GM23338 (cell line): ENCODE results near the gene VIPR1. TPM values are rescaled to one million over a fixed set of nuclear protein-coding genes. Genes with fewer than 3 reads are reported as not detected.

Experiments used
- ATAC-seq: fragments of 200-7000 bp; cut with Tn5 transposase; 3 replicates; pipeline ENCODE4 v1.9.1; 2020
- DNase-seq: peaks from one replicate; pipeline ENCODE4 v3.0.0-alpha.2; 2015; ENCODE audit warnings: low spot score
- H2AFZ ChIP-seq: fragments of 200-600 bp; sonication (generic); 2 replicates; pipeline ENCODE4 v1.8.0; 2016; ENCODE audit warnings: antibody characterized with exemption, mild to moderate bottlenecking, moderate library complexity
- H3F3A ChIP-seq: fragments of 200-600 bp; sonication (generic); replicated peaks from 2 replicates; pipeline ENCODE4 v1.8.0; 2017; ENCODE audit warnings: antibody characterized with exemption, mixed run types, low read depth
- H3K27ac ChIP-seq: fragments of 200-600 bp; sonication (generic); 2 replicates; pipeline ENCODE4 v1.6.1; 2016; ENCODE audit warnings: low read depth
- H3K27me3 ChIP-seq: fragments of 200-600 bp; sonication (generic); 2 replicates; pipeline ENCODE4 v1.8.0; 2016; ENCODE audit warnings: mild to moderate bottlenecking, mixed run types, moderate library complexity; ENCODE audit not compliant: insufficient read depth
- H3K36me3 ChIP-seq: fragments of 200-600 bp; sonication (generic); 2 replicates; pipeline ENCODE4 v1.8.0; 2016; ENCODE audit warnings: mild to moderate bottlenecking; ENCODE audit not compliant: insufficient read depth
- H3K4me1 ChIP-seq: fragments of 200-600 bp; sonication (generic); 2 replicates; pipeline ENCODE4 v1.8.0; 2016; ENCODE audit warnings: mild to moderate bottlenecking, moderate library complexity; ENCODE audit not compliant: insufficient read depth
- H3K4me2 ChIP-seq: fragments of 200-600 bp; sonication (generic); 2 replicates; pipeline ENCODE4 v1.7.1; 2017; ENCODE audit warnings: mixed run types
- H3K4me3 ChIP-seq: fragments of 200-600 bp; sonication (generic); 2 replicates; pipeline ENCODE4 v1.6.1; 2016; ENCODE audit warnings: mixed run types
- H3K79me2 ChIP-seq: fragments of 200-600 bp; sonication (generic); replicated peaks from 2 replicates; pipeline ENCODE4 v1.8.0; 2017; ENCODE audit warnings: mild to moderate bottlenecking; ENCODE audit not compliant: insufficient read depth
- H3K9me2 ChIP-seq: fragments of 200-600 bp; sonication (generic); 2 replicates; pipeline ENCODE4 v1.8.0; 2017; ENCODE audit not compliant: insufficient read depth
- H4K20me1 ChIP-seq: fragments of 200-600 bp; sonication (generic); replicated peaks from 2 replicates; pipeline ENCODE4 v1.8.0; 2017; ENCODE audit warnings: mild to moderate bottlenecking; ENCODE audit not compliant: insufficient read depth
- H3K27ac Mint-ChIP-seq: 2 replicates; pipeline ENCODE4 v1.8.0; 2020; ENCODE audit warnings: inconsistent platforms, mild to moderate bottlenecking, moderate library complexity, mixed read lengths
- H3K27me3 Mint-ChIP-seq: 3 replicates; pipeline ENCODE4 v1.8.0; 2022; ENCODE audit warnings: low read depth, mild to moderate bottlenecking, moderate library complexity, mixed read lengths, inconsistent platforms; ENCODE audit not compliant: insufficient read depth, poor library complexity
- H3K36me3 Mint-ChIP-seq: 3 replicates; pipeline ENCODE4 v1.8.0; 2021; ENCODE audit warnings: low read depth, mild to moderate bottlenecking, inconsistent platforms, moderate library complexity, mixed read lengths
- H3K4me1 Mint-ChIP-seq: 3 replicates; pipeline ENCODE4 v1.8.0; 2020; ENCODE audit warnings: mild to moderate bottlenecking, inconsistent platforms, mixed read lengths
- H3K4me3 Mint-ChIP-seq: 3 replicates; pipeline ENCODE4 v1.8.0; 2021; ENCODE audit warnings: moderate library complexity, mild to moderate bottlenecking, inconsistent platforms, mixed read lengths
- H3K9me3 Mint-ChIP-seq: 3 replicates; pipeline ENCODE4 v1.8.0; 2020; ENCODE audit warnings: moderate library complexity, mild to moderate bottlenecking, inconsistent platforms, mixed read lengths
- CREB1 ChIP-seq: fragments of 250-450 bp; sonication (Bioruptor Pico); IDR thresholded peaks from 2 replicates; pipeline ENCODE4 v1.5.0; 2020; ENCODE audit warnings: low read depth, mild to moderate bottlenecking, moderate library complexity
- EZH2phosphoT487 ChIP-seq: fragments of 200-600 bp; sonication (generic); IDR thresholded peaks from one replicate; pipeline ENCODE4 v1.8.1; 2018; ENCODE audit warnings: antibody characterized with exemption; ENCODE audit not compliant: unreplicated experiment
- ZNF114 ChIP-seq: fragments of 250-450 bp; sonication (Bioruptor Pico); IDR thresholded peaks from 2 replicates; pipeline ENCODE4 v1.5.0; 2020; ENCODE audit warnings: mild to moderate bottlenecking, moderate library complexity
- ZNF331 ChIP-seq: fragments of 250-450 bp; sonication (Bioruptor Pico); IDR thresholded peaks from 2 replicates; pipeline ENCODE4 v1.5.0; 2020; ENCODE audit warnings: low read depth, mild to moderate bottlenecking, moderate library complexity
- ZNF462 ChIP-seq: fragments of 250-450 bp; sonication (Bioruptor Pico); IDR thresholded peaks from 2 replicates; pipeline ENCODE4 v1.5.0; 2020; ENCODE audit warnings: mild to moderate bottlenecking, moderate library complexity
- polyA plus RNA-seq: library from polyadenylated mRNA; unstranded; fragments of >200 nt; fragmentation: Nextera tagmentation; extraction: Ambion mirVana; gene quantifications from 2 replicates; pipeline ENCODE4 v1.2.1, GENCODE V29; 2016
- total RNA-seq: library from RNA; depleted of rRNA; stranded (reverse); fragments of >200 nt; shearing (Covaris generic); gene quantifications from 2 replicates; pipeline ENCODE4 v1.2.3, GENCODE V29; 2014
- TF ChIP-seq, protein P1 (sequence below): IDR thresholded peaks from 2 replicates; pipeline ENCODE4 v1.6.1; 2016; ENCODE audit warnings: antibody characterized with exemption
- TF ChIP-seq, protein P2 (sequence below), 2 experiments: fragments of 200-600 bp in 1 of 2; sonication (generic) in 1 of 2; conservative IDR thresholded peaks; 2 replicates each; pipeline versions ENCODE4 v1.5.1 to v1.6.1; 2016 to 2017; ENCODE audit warnings: antibody characterized with exemption in 2 of 2, low read depth in 2 of 2, mild to moderate bottlenecking in 2 of 2, moderate library complexity in 1 of 2

Gene VIPR1
- total and polyA plus RNA-seq, 2 experiments from 2014 or later: 6.3 to 19.3 TPM

DNA sequence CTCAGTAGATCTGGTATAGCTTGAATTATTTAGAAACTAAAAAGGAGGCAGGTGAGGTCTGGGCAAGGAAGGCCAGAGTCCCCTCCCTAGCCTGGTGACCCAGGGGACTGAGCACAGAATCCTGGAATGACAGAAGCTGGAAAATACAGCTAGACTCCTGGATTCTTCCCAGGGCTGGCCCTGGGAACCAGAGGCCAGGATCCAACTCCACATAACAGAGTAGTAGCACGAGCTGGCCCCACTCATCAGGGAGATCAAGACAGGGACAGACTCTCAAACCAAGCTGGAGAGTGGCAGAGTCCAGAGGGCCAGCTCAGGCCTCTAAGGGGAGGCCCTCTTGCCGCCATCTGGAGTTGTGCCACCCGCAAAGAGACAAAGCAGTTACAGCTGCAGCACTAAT lies 10.7 kb downstream of the VIPR1 start (continued):
- TF ChIP-seq ZNF462 (CRISPR knock-in tag): no peak
- TF ChIP-seq ZNF331 (CRISPR knock-in tag): no peak
- TF ChIP-seq, protein P1, sequence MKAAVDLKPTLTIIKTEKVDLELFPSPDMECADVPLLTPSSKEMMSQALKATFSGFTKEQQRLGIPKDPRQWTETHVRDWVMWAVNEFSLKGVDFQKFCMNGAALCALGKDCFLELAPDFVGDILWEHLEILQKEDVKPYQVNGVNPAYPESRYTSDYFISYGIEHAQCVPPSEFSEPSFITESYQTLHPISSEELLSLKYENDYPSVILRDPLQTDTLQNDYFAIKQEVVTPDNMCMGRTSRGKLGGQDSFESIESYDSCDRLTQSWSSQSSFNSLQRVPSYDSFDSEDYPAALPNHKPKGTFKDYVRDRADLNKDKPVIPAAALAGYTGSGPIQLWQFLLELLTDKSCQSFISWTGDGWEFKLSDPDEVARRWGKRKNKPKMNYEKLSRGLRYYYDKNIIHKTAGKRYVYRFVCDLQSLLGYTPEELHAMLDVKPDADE: no peak
- TF ChIP-seq ZNF114 (CRISPR knock-in tag): no peak
- no peak for TF ChIP-seq CREB1
- TF ChIP-seq, protein P2, sequence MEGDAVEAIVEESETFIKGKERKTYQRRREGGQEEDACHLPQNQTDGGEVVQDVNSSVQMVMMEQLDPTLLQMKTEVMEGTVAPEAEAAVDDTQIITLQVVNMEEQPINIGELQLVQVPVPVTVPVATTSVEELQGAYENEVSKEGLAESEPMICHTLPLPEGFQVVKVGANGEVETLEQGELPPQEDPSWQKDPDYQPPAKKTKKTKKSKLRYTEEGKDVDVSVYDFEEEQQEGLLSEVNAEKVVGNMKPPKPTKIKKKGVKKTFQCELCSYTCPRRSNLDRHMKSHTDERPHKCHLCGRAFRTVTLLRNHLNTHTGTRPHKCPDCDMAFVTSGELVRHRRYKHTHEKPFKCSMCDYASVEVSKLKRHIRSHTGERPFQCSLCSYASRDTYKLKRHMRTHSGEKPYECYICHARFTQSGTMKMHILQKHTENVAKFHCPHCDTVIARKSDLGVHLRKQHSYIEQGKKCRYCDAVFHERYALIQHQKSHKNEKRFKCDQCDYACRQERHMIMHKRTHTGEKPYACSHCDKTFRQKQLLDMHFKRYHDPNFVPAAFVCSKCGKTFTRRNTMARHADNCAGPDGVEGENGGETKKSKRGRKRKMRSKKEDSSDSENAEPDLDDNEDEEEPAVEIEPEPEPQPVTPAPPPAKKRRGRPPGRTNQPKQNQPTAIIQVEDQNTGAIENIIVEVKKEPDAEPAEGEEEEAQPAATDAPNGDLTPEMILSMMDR (conservative IDR thresholded peaks at IDR 0.05; ENCODE audit: low read depth in 2 of 2): no peak

DNA sequence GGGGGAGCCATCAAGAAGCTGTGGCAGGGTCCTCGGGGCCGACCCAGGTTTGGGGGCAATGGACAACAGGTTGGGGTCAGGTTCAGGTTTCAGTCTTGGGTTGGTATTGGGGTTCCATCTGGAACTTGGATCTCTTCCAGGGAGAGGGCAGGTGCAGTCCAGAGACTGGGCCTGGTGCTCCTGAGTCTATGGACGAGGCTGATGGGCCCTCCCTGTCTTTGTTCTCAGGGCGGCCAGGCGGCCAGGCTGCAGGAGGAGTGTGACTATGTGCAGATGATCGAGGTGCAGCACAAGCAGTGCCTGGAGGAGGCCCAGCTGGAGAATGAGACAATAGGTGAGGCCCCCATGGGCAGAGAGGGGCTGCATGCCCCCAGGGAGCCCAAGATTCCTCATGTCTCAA lies 11.1 kb downstream of the VIPR1 start:
- no peak overlapping the region for H2AFZ ChIP-seq
- Mint-ChIP-seq H3K4me1 (peaks cover 3% of the 10 kb centered on the region; the same call in 2 of the 3 replicates), H3K36me3 (no peaks in the 10 kb centered on the region; the same call in 2 of the 3 replicates), H3K4me3 (no peak overlapping the region), H3K27ac (0 out of 2 replicates have a peak overlapping the region, but pooled peaks have one; percentile 26), H3K27me3 (peaks cover 3% of the 10 kb centered on the region), H3K9me3 (no peaks in the 10 kb centered on the region; the same call in 2 of the 3 replicates)
- H4K20me1 ChIP-seq: no peaks in the 10 kb centered on the region
- H3K79me2 ChIP-seq: no peaks in the 10 kb centered on the region
- peaks cover 10% of the 10 kb centered on the region; the same call in 1 of the 2 replicates for H3K9me2 ChIP-seq
- H3K27ac ChIP-seq: no peak overlapping the region
- H3F3A ChIP-seq: no peaks in the 10 kb centered on the region
- H3K36me3 ChIP-seq: no peaks in the 10 kb centered on the region
- no peak overlapping the region for H3K4me3 ChIP-seq
- H3K27me3 ChIP-seq: no peaks in the 10 kb centered on the region
- H3K4me1 ChIP-seq: no peaks in the 10 kb centered on the region
- ATAC-seq (no peak), DNase-seq (no peak)
- no peak overlapping the region for H3K4me2 ChIP-seq
- no peak for TF ChIP-seq EZH2phosphoT487
- TF ChIP-seq ZNF462 (CRISPR knock-in tag): no peak
